Liver (tissue), 2 donors: ENCODE measurements around the gene SV2B.

Experiments used
- CTCF ChIP-seq: fragments of 150-350 bp; IDR thresholded peaks from 2 replicates; pipeline ENCODE4 v1.5.1; 2017; ENCODE audit warnings: improper control_type of control experiment, low read depth, low read length; ENCODE audit not compliant: missing input control
- YY1 ChIP-seq: IDR thresholded peaks from 2 replicates; pipeline ENCODE4 v1.6.1; 2016; ENCODE audit warnings: antibody characterized with exemption, mild to moderate bottlenecking
- donor health status: healthy.

- TF ChIP-seq YY1 = no peak
- TF ChIP-seq CTCF = no peak
Observed at GRCh38 chr15:91238644-91239425, 138.8 kb downstream of the SV2B start.
